SJSA1 (cell line): ENCODE results near the gene FREY1. TPM values are rescaled to one million over a fixed set of nuclear protein-coding genes. Genes with fewer than 3 reads are reported as not detected.
"Not testable (repeated sequence)": the region's sequence is repeated elsewhere in the genome, so short reads cannot be mapped to it uniquely, and the experiment has no call there.

Experiments used
- DNase-seq, 2 experiments: peaks; one replicate each; pipeline ENCODE4 v3.0.0-alpha.2; 2015 to 2020; ENCODE audit warnings: low spot score in 2 of 2, low read depth in 1 of 2
- H3K27ac ChIP-seq: fragments of 250-450 bp; sonication (Bioruptor Pico); 2 replicates; pipeline ENCODE4 v1.5.1; 2020; ENCODE audit warnings: mild to moderate bottlenecking, moderate library complexity
- H3K27me3 ChIP-seq: fragments of 250-450 bp; sonication (Bioruptor Pico); replicated peaks from 2 replicates; pipeline ENCODE4 v1.5.1; 2020; ENCODE audit warnings: mild to moderate bottlenecking, moderate library complexity
- H3K36me3 ChIP-seq: fragments of 250-450 bp; sonication (Bioruptor Pico); 2 replicates; pipeline ENCODE4 v1.5.1; 2020; ENCODE audit warnings: mild to moderate bottlenecking
- H3K4me1 ChIP-seq: fragments of 250-450 bp; sonication (Bioruptor Pico); replicated peaks from 2 replicates; pipeline ENCODE4 v1.6.1; 2021; ENCODE audit warnings: mild to moderate bottlenecking
- H3K4me3 ChIP-seq: fragments of 250-450 bp; sonication (Bioruptor Pico); 2 replicates; pipeline ENCODE4 v1.5.1; 2020; ENCODE audit warnings: mild to moderate bottlenecking
- H3K9me3 ChIP-seq: fragments of 250-450 bp; sonication (Bioruptor Pico); replicated peaks from 2 replicates; pipeline ENCODE4 v1.5.1; 2020; ENCODE audit warnings: mild to moderate bottlenecking
- total RNA-seq: library from RNA; depleted of rRNA; stranded (reverse); fragments of >200 nt; shearing (Covaris generic); gene quantifications from 2 replicates; pipeline ENCODE4 v1.2.3, GENCODE V29; 2014

The FREY1 gene
- total RNA-seq, 1 experiment from 2014 or later, result 0.21 TPM

GRCh38 chr11:45917286-45917622, 10.2 kb upstream of the FREY1 start:
- Histone ChIP-seq H3K4me3 (peak overlapping the region; percentile 75), H3K9me3 (no peaks in the 10 kb centered on the region), H3K4me1 (peaks cover 15% of the 10 kb centered on the region), H3K36me3 (peaks cover 48% of the 10 kb centered on the region), H3K27me3 (peaks cover 7% of the 10 kb centered on the region), H3K27ac (peak overlapping the region; percentile 68)
- no peak for DNase-seq

- Histone ChIP-seq H3K9me3 (no peaks in the 10 kb centered on the region), H3K27me3 (no peaks in the 10 kb centered on the region), H3K27ac (no peak overlapping the region), H3K4me3 (no peak overlapping the region), H3K36me3 (peaks cover 66% of the 10 kb centered on the region), H3K4me1 (peaks cover 13% of the 10 kb centered on the region)
- DNase-seq, result no peak
Measured at GRCh38 chr11:45915446-45915845, 8.4 kb upstream of the FREY1 start.

- peaks cover 13% of the 10 kb centered on the region for H3K4me1 ChIP-seq
- H3K27ac ChIP-seq, result no peak overlapping the region
- no peaks in the 10 kb centered on the region for H3K27me3 ChIP-seq
- peaks cover 79% of the 10 kb centered on the region for H3K36me3 ChIP-seq
- no peak overlapping the region for H3K4me3 ChIP-seq
- H3K9me3 ChIP-seq, result no peaks in the 10 kb centered on the region
- no peak for DNase-seq
Measured at GRCh38 chr11:45913942-45914635, 7.0 kb upstream of the FREY1 start.

- DNase-seq, result no peak
- Histone ChIP-seq H3K36me3 (peaks cover 81% of the 10 kb centered on the region), H3K9me3 (no peaks in the 10 kb centered on the region), H3K4me1 (peaks cover 13% of the 10 kb centered on the region), H3K27me3 (no peaks in the 10 kb centered on the region), H3K27ac (no peak overlapping the region), H3K4me3 (no peak overlapping the region)
Measured at GRCh38 chr11:45913514-45913913, 6.4 kb upstream of the FREY1 start.

GRCh38 chr11:45910623-45911022, 3.6 kb upstream of the FREY1 start:
- no peak for DNase-seq
- Histone ChIP-seq H3K36me3 (peaks cover 66% of the 10 kb centered on the region), H3K4me1 (no peaks in the 10 kb centered on the region), H3K4me3 (no peak overlapping the region), H3K27ac (no peak overlapping the region), H3K9me3 (no peaks in the 10 kb centered on the region), H3K27me3 (no peaks in the 10 kb centered on the region)

- Histone ChIP-seq H3K27me3 (no peaks in the 10 kb centered on the region), H3K4me1 (no peaks in the 10 kb centered on the region), H3K36me3 (peaks cover 58% of the 10 kb centered on the region), H3K9me3 (no peaks in the 10 kb centered on the region), H3K4me3 (no peak overlapping the region), H3K27ac (no peak overlapping the region)
- no peak for DNase-seq
Measured at GRCh38 chr11:45909594-45910475, 2.8 kb upstream of the FREY1 start.

GRCh38 chr11:45907911-45908370, 870 bp upstream of the FREY1 start:
- H3K9me3 ChIP-seq, result no peaks in the 10 kb centered on the region
- H3K4me1 ChIP-seq, result no peaks in the 10 kb centered on the region
- H3K36me3 ChIP-seq, result peaks cover 39% of the 10 kb centered on the region
- no peaks in the 10 kb centered on the region for H3K27me3 ChIP-seq
- no peak for DNase-seq
- H3K27ac ChIP-seq, result no peak overlapping the region
- H3K4me3 ChIP-seq, result no peak overlapping the region

GRCh38 chr11:45906096-45906682, 882 bp downstream of the FREY1 start:
- no peak overlapping the region for H3K4me3 ChIP-seq
- no peak for DNase-seq

GRCh38 chr11:45905576-45905975, 1.5 kb downstream of the FREY1 start:
- not testable (repeated sequence) for H3K27ac ChIP-seq, H3K4me3 ChIP-seq, H3K9me3 ChIP-seq, H3K4me1 ChIP-seq, DNase-seq
- H3K27me3 ChIP-seq, result peaks cover 10% of the 10 kb centered on the region
- H3K36me3 ChIP-seq, result peaks cover 17% of the 10 kb centered on the region

More at GRCh38 chr11:45906096-45906682, 882 bp downstream of the FREY1 start:
- no peaks in the 10 kb centered on the region for H3K4me1 ChIP-seq
- H3K27ac ChIP-seq, result no peak overlapping the region
- peaks cover 23% of the 10 kb centered on the region for H3K36me3 ChIP-seq
- H3K9me3 ChIP-seq, result no peaks in the 10 kb centered on the region
- peaks cover 4% of the 10 kb centered on the region; the same call in 1 of the 2 replicates for H3K27me3 ChIP-seq

- H3K27me3 ChIP-seq, result peaks cover 15% of the 10 kb centered on the region
- no peak for DNase-seq
- H3K4me1 ChIP-seq, result peaks cover 8% of the 10 kb centered on the region
- peaks cover 12% of the 10 kb centered on the region for H3K36me3 ChIP-seq
- no peak overlapping the region for H3K27ac ChIP-seq
- no peaks in the 10 kb centered on the region; the same call in 1 of the 2 replicates for H3K9me3 ChIP-seq
- no peak overlapping the region for H3K4me3 ChIP-seq
Measured at GRCh38 chr11:45905095-45905494, 2.0 kb downstream of the FREY1 start.

- peaks cover 5% of the 10 kb centered on the region for H3K36me3 ChIP-seq
- no peaks in the 10 kb centered on the region; the same call in 1 of the 2 replicates for H3K9me3 ChIP-seq
- peaks cover 20% of the 10 kb centered on the region for H3K27me3 ChIP-seq
- H3K4me3 ChIP-seq, result no peak overlapping the region
- H3K27ac ChIP-seq, result no peak overlapping the region
- peaks cover 15% of the 10 kb centered on the region for H3K4me1 ChIP-seq
- DNase-seq, result no peak
Measured at GRCh38 chr11:45904309-45904915, 2.7 kb downstream of the FREY1 start.

GRCh38 chr11:45902452-45903380, 4.4 kb downstream of the FREY1 start:
- no peaks in the 10 kb centered on the region; the same call in 1 of the 2 replicates for H3K9me3 ChIP-seq
- no peak for DNase-seq
- H3K4me1 ChIP-seq, result peaks cover 18% of the 10 kb centered on the region
- no peak overlapping the region for H3K4me3 ChIP-seq
- H3K36me3 ChIP-seq, result no peaks in the 10 kb centered on the region
- no peak overlapping the region for H3K27ac ChIP-seq
- H3K27me3 ChIP-seq, result peaks cover 36% of the 10 kb centered on the region

- Histone ChIP-seq H3K9me3 (no peaks in the 10 kb centered on the region; the same call in 1 of the 2 replicates), H3K4me3 (no peak overlapping the region), H3K36me3 (no peaks in the 10 kb centered on the region), H3K27ac (no peak overlapping the region), H3K27me3 (peaks cover 46% of the 10 kb centered on the region), H3K4me1 (peaks cover 18% of the 10 kb centered on the region)
- no peak for DNase-seq
Measured at GRCh38 chr11:45901626-45902025, 5.4 kb downstream of the FREY1 start.
